Measurements from ENCODE around the gene LAMTOR4. TPM values are rescaled to one million over a fixed set of nuclear protein-coding genes. Genes with fewer than 3 reads are reported as not detected.
"Not testable (repeated sequence)": the region's sequence is repeated elsewhere in the genome, so short reads cannot be mapped to it uniquely, and the experiment has no call there.

LAMTOR4 gene
- total RNA-seq, 1 experiment from 2014 or later = 107 TPM

GRCh38 chr7:100137851-100138760 is 10.6 kb upstream of the LAMTOR4 start:
- Histone ChIP-seq H3K79me2 (ENCODE audit: low read length) (no peaks in the 10 kb centered on the region), H3K9me2 (replicated peaks; ENCODE audit: low read length) (no peaks in the 10 kb centered on the region), H3K9ac (ENCODE audit: low read length) (no peak overlapping the region), H3K27me3 (ENCODE audit: low read length) (no peaks in the 10 kb centered on the region), H3F3A (ENCODE audit: low read length, unreplicated experiment) (no peaks in the 10 kb centered on the region), H3K4me1 (ENCODE audit: insufficient read depth, low read length) (no peaks in the 10 kb centered on the region), H2AFZ (ENCODE audit: low read length) (no peak overlapping the region), H3K4me2 (ENCODE audit: low read length) (no peak overlapping the region), H3K4me3 (ENCODE audit: low read length) (no peak overlapping the region), H3K27ac (ENCODE audit: low read length) (no peak overlapping the region), H3K36me3 (ENCODE audit: low read depth, low read length) (no peaks in the 10 kb centered on the region), H3K9me3 (ENCODE audit: low read length) (no peaks in the 10 kb centered on the region), H4K20me1 (ENCODE audit: low read length) (no peaks in the 10 kb centered on the region)
- CTCF ChIA-PET = interaction anchor here (0.6 kb wide), 1 partner anchor 147 kb away, joined by 5 read pairs; no protein-coding TSS in a partner anchor
- DNase-seq (no peak), ATAC-seq (no peak; the same call in 1 of the 2 replicates)
- no peak for TF ChIP-seq CTCF (conservative IDR thresholded peaks at IDR 0.05; ENCODE audit: low read depth, low read length)
- no peak for TF ChIP-seq EZH2 (IDR thresholded peaks at IDR 0.05; ENCODE audit: low read length, unreplicated experiment)
- no peak for TF ChIP-seq EZH2phosphoT487 (IDR thresholded peaks at IDR 0.05; ENCODE audit: borderline replicate concordance, low read length)
- intact Hi-C loops (cut with micrococcal nuclease) = no loop called here
- POLR2A ChIA-PET (ENCODE audit: unreplicated experiment) = no interaction called here
- no TSS peak for BruUV-seq (replicated peaks)

GRCh38 chr7:100141555-100141949 is 7.2 kb upstream of the LAMTOR4 start:
- Histone ChIP-seq H3K4me2 (ENCODE audit: low read length) (no peak overlapping the region), H3F3A (ENCODE audit: low read length, unreplicated experiment) (no peaks in the 10 kb centered on the region), H3K9me3 (ENCODE audit: low read length) (no peaks in the 10 kb centered on the region), H2AFZ (ENCODE audit: low read length) (no peak overlapping the region), H4K20me1 (ENCODE audit: low read length) (no peaks in the 10 kb centered on the region), H3K9me2 (replicated peaks; ENCODE audit: low read length) (no peaks in the 10 kb centered on the region), H3K4me3 (ENCODE audit: low read length) (no peak overlapping the region), H3K9ac (ENCODE audit: low read length) (no peak overlapping the region), H3K36me3 (ENCODE audit: low read depth, low read length) (no peaks in the 10 kb centered on the region), H3K79me2 (ENCODE audit: low read length) (no peaks in the 10 kb centered on the region), H3K27me3 (ENCODE audit: low read length) (no peaks in the 10 kb centered on the region), H3K27ac (ENCODE audit: low read length) (no peak overlapping the region), H3K4me1 (ENCODE audit: insufficient read depth, low read length) (no peaks in the 10 kb centered on the region)
- ATAC-seq (no peak), DNase-seq (no peak)
- ChIA-PET CTCF (no interaction called here), POLR2A (ENCODE audit: unreplicated experiment) (no interaction called here)
- intact Hi-C loops (cut with micrococcal nuclease) = no loop called here
- TF ChIP-seq EZH2phosphoT487 (IDR thresholded peaks at IDR 0.05; ENCODE audit: borderline replicate concordance, low read length) (no peak), CTCF (conservative IDR thresholded peaks at IDR 0.05; ENCODE audit: low read depth, low read length) (no peak)
- BruUV-seq (replicated peaks) = no TSS peak

GRCh38 chr7:100142461-100142860 is 6.3 kb upstream of the LAMTOR4 start:
- H3K36me3 ChIP-seq (ENCODE audit: low read depth, low read length) = no peaks in the 10 kb centered on the region
- no peaks in the 10 kb centered on the region for H3F3A ChIP-seq (ENCODE audit: low read length, unreplicated experiment)
- no peaks in the 10 kb centered on the region for H3K9me3 ChIP-seq (ENCODE audit: low read length)
- no peak overlapping the region for H3K4me2 ChIP-seq (ENCODE audit: low read length)
- H3K4me3 ChIP-seq (ENCODE audit: low read length) = no peak overlapping the region
- H3K27ac ChIP-seq (ENCODE audit: low read length) = no peak overlapping the region
- BruUV-seq (replicated peaks) = no TSS peak
- intact Hi-C loops (cut with micrococcal nuclease) = no loop called here
- no peaks in the 10 kb centered on the region for H4K20me1 ChIP-seq (ENCODE audit: low read length)
- H3K27me3 ChIP-seq (ENCODE audit: low read length) = no peaks in the 10 kb centered on the region
- H3K9ac ChIP-seq (ENCODE audit: low read length) = no peak overlapping the region
- CTCF ChIA-PET = no interaction called here
- ATAC-seq (no peak), DNase-seq (no peak)
- H2AFZ ChIP-seq (ENCODE audit: low read length) = no peak overlapping the region
- POLR2A ChIA-PET (ENCODE audit: unreplicated experiment) = no interaction called here
- no peaks in the 10 kb centered on the region for H3K79me2 ChIP-seq (ENCODE audit: low read length)
- no peaks in the 10 kb centered on the region for H3K9me2 ChIP-seq (replicated peaks; ENCODE audit: low read length)
- TF ChIP-seq CTCF (conservative IDR thresholded peaks at IDR 0.05; ENCODE audit: low read depth, low read length) (no peak), EZH2phosphoT487 (IDR thresholded peaks at IDR 0.05; ENCODE audit: borderline replicate concordance, low read length) (no peak), EZH2 (IDR thresholded peaks at IDR 0.05; ENCODE audit: low read length, unreplicated experiment) (no peak)
- no peaks in the 10 kb centered on the region for H3K4me1 ChIP-seq (ENCODE audit: insufficient read depth, low read length)

- H3K36me3 ChIP-seq (ENCODE audit: low read depth, low read length); H3K4me3 ChIP-seq (ENCODE audit: low read length); H3F3A ChIP-seq (ENCODE audit: low read length, unreplicated experiment); H3K27me3 ChIP-seq (ENCODE audit: low read length); H3K9ac ChIP-seq (ENCODE audit: low read length); CTCF ChIA-PET; H3K4me2 ChIP-seq (ENCODE audit: low read length); intact Hi-C loops (cut with micrococcal nuclease); H3K9me3 ChIP-seq (ENCODE audit: low read length); POLR2A ChIA-PET (ENCODE audit: unreplicated experiment); H4K20me1 ChIP-seq (ENCODE audit: low read length); H3K27ac ChIP-seq (ENCODE audit: low read length); BruUV-seq (replicated peaks); ATAC-seq; H2AFZ ChIP-seq (ENCODE audit: low read length); H3K9me2 ChIP-seq (replicated peaks; ENCODE audit: low read length); DNase-seq: not testable (repeated sequence)
- peaks cover 20% of the 10 kb centered on the region for H3K79me2 ChIP-seq (ENCODE audit: low read length)
- H3K4me1 ChIP-seq (ENCODE audit: insufficient read depth, low read length) = peaks cover 14% of the 10 kb centered on the region; the same call in 1 of the 2 replicates
These were observed 2.4 kb upstream of the LAMTOR4 start for GRCh38 chr7:100146350-100146749.
